ENCODE measurements around the gene HS3ST4. TPM values are rescaled to one million over a fixed set of nuclear protein-coding genes. Genes with fewer than 3 reads are reported as not detected.

Gene HS3ST4
- total and polyA plus RNA-seq, 2 donors (not counting 3 experiments of a cell fraction or from before 2014, with no cell fraction given) = not detected

GRCh38 chr16:25988084-25988483, 296.3 kb downstream of the HS3ST4 start:
- no peak overlapping the region for H3K9ac ChIP-seq (replicated peaks; ENCODE audit: extremely low read depth, insufficient read depth, low read length)
- H2AFZ ChIP-seq (ENCODE audit: low read depth, low read length) = no peak overlapping the region
- H3K9me1 ChIP-seq (replicated peaks; ENCODE audit: control insufficient read depth, extremely low read depth, insufficient read depth, low read length) = no peaks in the 10 kb centered on the region
- H3K79me2 ChIP-seq (ENCODE audit: control insufficient read depth, insufficient read depth, low read length) = no peaks in the 10 kb centered on the region
- H3K4me3 ChIP-seq (replicated peaks in 1 of 3; ENCODE audit: insufficient read depth in 1 of 3, low read depth in 1 of 3, low read length in 3 of 3) = no peak overlapping the region
- dilution Hi-C loops (cut with MboI; ENCODE audit: extremely low pct_ligation_motif_present, low sequenced_read_pairs) = no loop called here
- no peaks in the 10 kb centered on the region for H3K27me3 ChIP-seq (ENCODE audit: control insufficient read depth in 2 of 2, insufficient read depth in 2 of 2, low read length in 2 of 2)
- ChIA-PET POLR2A (no interaction called here), CTCF (no interaction called here)
- H3K4me1 ChIP-seq (ENCODE audit: control insufficient read depth, extremely low read depth, insufficient read depth, low read length) = no peaks in the 10 kb centered on the region
- no peaks in the 10 kb centered on the region for H3K36me3 ChIP-seq (ENCODE audit: control insufficient read depth in 2 of 2, extremely low read depth in 1 of 2, insufficient read depth in 2 of 2, low read length in 2 of 2)
- no TSS peak for BruUV-seq (replicated peaks)
- no peak overlapping the region for H3K4me2 ChIP-seq (ENCODE audit: insufficient read depth, low read length)
- no peak overlapping the region for H3K27ac ChIP-seq (ENCODE audit: insufficient read depth, low read depth, low read length)
- intact Hi-C loops (cut with micrococcal nuclease) = no loop called here
- FAIRE-seq = no peak
- TF ChIP-seq FOS (IDR thresholded peaks at IDR 0.05; ENCODE audit: borderline replicate concordance, insufficient read depth, low read length) (no peak), GATA2 (IDR thresholded peaks at IDR 0.05; ENCODE audit: insufficient read depth, insufficient read length, low read depth, low read length) (no peak), MYC (IDR thresholded peaks at IDR 0.05; ENCODE audit: low read depth, low read length) (no peak), JUN (IDR thresholded peaks at IDR 0.05; ENCODE audit: borderline replicate concordance, insufficient read depth, insufficient read length, low read depth) (no peak), CTCF (IDR thresholded peaks at IDR 0.05; ENCODE audit: extremely low read depth in 1 of 2, insufficient read depth in 1 of 2, low read depth in 1 of 2, low read length in 2 of 2) (no peak), POLR2AphosphoS5 (IDR thresholded peaks at IDR 0.05; ENCODE audit: insufficient read depth, low read depth, low read length) (no peak), MAX (IDR thresholded peaks at IDR 0.05; ENCODE audit: insufficient read depth, insufficient read length) (no peak), EZH2 (IDR thresholded peaks at IDR 0.05; ENCODE audit: borderline replicate concordance, low read depth, low read length, severe bottlenecking) (no peak), POLR2A (IDR thresholded peaks at IDR 0.05; ENCODE audit: low read depth, low read length) (no peak)
- no peaks in the 10 kb centered on the region for H4K20me1 ChIP-seq (replicated peaks; ENCODE audit: control insufficient read depth, extremely low read depth, insufficient read depth, low read length)
- peaks cover 3% of the 10 kb centered on the region for H3K9me3 ChIP-seq (replicated peaks; ENCODE audit: control insufficient read depth, insufficient read depth, low read length)
- DNase-seq (ENCODE audit: low read depth, low spot score) = no peak

All from endothelial cell of umbilical vein (primary cell).